H1 (cell line): Measurements from ENCODE around the gene CCNC. TPM values are rescaled to one million over a fixed set of nuclear protein-coding genes. Genes with fewer than 3 reads are reported as not detected.

Source experiments
- CBX5 ChIP-seq: fragments of 300-800, 300-1000 bp; sonication (generic); IDR thresholded peaks from 2 replicates; pipeline ENCODE4 v1.7.1; 2016; ENCODE audit warnings: antibody characterized with exemption, low read length, low read depth
- CHD1 ChIP-seq: IDR thresholded peaks from 2 replicates; pipeline ENCODE4 v1.6.1; 2012; ENCODE audit warnings: low read depth, low read length, improper control_type of control experiment
- CTBP2 ChIP-seq: IDR thresholded peaks from 2 replicates; pipeline ENCODE4 v1.7.0; 2011; ENCODE audit warnings: borderline replicate concordance, mild to moderate bottlenecking, moderate library complexity, mixed read lengths, low read length; ENCODE audit not compliant: insufficient read depth, insufficient read length
- EGR1 ChIP-seq: IDR thresholded peaks from 2 replicates; pipeline ENCODE4 v1.6.1; 2011; ENCODE audit warnings: low read depth, low read length, borderline replicate concordance
- POLR2A ChIP-seq, 2 experiments: IDR thresholded peaks; 1 replicate in 1 of 2; 2 replicates in 1 of 2; pipeline ENCODE4 v1.6.1; 2011; ENCODE audit warnings: low read depth in 2 of 2, low read length in 2 of 2, mild to moderate bottlenecking in 2 of 2; ENCODE audit errors: control extremely low read depth in 1 of 2
- SP2 ChIP-seq: IDR thresholded peaks from 2 replicates; pipeline ENCODE4 v1.6.1; 2012; ENCODE audit warnings: mild to moderate bottlenecking, low read length, inconsistent platforms
- polyA plus RNA-seq, 7 experiments: library from polyadenylated mRNA; depleted of rRNA in 3 of 7; stranded (reverse) in 5 of 7; unstranded in 2 of 7; fragments of >200 nt in 5 of 7; fragments of 200-250 nt in 2 of 7; gene quantifications; 1 replicate in 5 of 7; 2 replicates in 1 of 7; 4 replicates in 1 of 7; pipeline versions ENCODE4 v1.2.1 to v1.2.3, GENCODE V29; 2011 to 2013; ENCODE audit warnings: missing spikeins in 2 of 7, mixed read lengths in 2 of 7
- total RNA-seq: library from RNA; stranded (reverse); fragmentation: NEBNext Ultra II Directional; extraction: Animal tissue kit (Norgen Biotek cat#: 25700); gene quantifications from 2 replicates; pipeline ENCODE4 v1.2.1, GENCODE V29; 2021

The CCNC gene
- total and polyA plus RNA-seq, 2 of the 8 experiments (the other 6 are each of a cell fraction or from before 2014, with no cell fraction given), result 45.4 to 107 TPM

- TF ChIP-seq CHD1 (no peak), CBX5 (no peak), EGR1 (no peak), POLR2A (IDR thresholded peaks at IDR 0.05; ENCODE audit: control extremely low read depth in 1 of 2, low read depth in 2 of 2, low read length in 2 of 2) (no peak), CTBP2 (no peak), SP2 (no peak)
These were observed 19.8 kb downstream of the CCNC start (continued) for GRCh38 chr6:99548706-99549105.
